ENCODE data around the gene MC1R. TPM values are rescaled to one million over a fixed set of nuclear protein-coding genes. Genes with fewer than 3 reads are reported as not detected.
"Not testable (repeated sequence)": the region's sequence is repeated elsewhere in the genome, so short reads cannot be mapped to it uniquely, and the experiment has no call there.

The MC1R gene
- polyA plus RNA-seq (ENCODE audit: insufficient read length in 4 of 4): 1 to 10 TPM; 2.1 to 8.5 (median 5.4) TPM

GRCh38 chr16:89918453-89919347 lies at the start of gene MC1R:
TSS of gene MC1R (plus strand) at chr16:89918862. CDS start at chr16:89919259, 397 bp downstream.
- no peak for DNase-seq (ENCODE audit: low read depth in 4 of 4, low spot score in 2 of 4)

DNA sequence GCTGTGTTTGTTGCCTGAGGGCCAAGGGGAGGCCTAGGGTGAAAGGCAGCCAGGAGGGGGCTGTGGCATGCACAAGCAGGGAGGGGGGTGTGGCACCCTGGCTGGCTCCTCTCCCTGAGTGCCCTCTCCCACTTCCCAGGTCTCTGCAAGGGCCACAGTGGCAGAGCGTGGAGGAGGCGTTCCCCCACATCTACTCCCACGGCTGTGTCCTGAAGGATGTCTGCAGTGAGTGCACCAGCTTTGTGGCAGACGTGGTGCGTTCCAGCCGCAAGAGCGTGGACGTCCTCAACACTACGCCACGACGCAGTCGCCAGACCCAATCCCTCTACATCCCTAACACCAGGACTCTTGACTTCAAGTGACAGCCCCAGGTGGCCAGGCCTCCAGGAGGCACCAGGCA lies 48.8 kb upstream of the MC1R start:
- no peak for DNase-seq (ENCODE audit: low read depth in 4 of 4, low spot score in 2 of 4)

- no peak for DNase-seq (ENCODE audit: low read depth in 4 of 4, low spot score in 2 of 4)
These were observed 48.2 kb upstream of the MC1R start for GRCh38 chr16:89870440-89870839.

- no peak for DNase-seq (ENCODE audit: low read depth in 4 of 4, low spot score in 2 of 4)
These were observed 46.8 kb upstream of the MC1R start for GRCh38 chr16:89871895-89872294.

DNA sequence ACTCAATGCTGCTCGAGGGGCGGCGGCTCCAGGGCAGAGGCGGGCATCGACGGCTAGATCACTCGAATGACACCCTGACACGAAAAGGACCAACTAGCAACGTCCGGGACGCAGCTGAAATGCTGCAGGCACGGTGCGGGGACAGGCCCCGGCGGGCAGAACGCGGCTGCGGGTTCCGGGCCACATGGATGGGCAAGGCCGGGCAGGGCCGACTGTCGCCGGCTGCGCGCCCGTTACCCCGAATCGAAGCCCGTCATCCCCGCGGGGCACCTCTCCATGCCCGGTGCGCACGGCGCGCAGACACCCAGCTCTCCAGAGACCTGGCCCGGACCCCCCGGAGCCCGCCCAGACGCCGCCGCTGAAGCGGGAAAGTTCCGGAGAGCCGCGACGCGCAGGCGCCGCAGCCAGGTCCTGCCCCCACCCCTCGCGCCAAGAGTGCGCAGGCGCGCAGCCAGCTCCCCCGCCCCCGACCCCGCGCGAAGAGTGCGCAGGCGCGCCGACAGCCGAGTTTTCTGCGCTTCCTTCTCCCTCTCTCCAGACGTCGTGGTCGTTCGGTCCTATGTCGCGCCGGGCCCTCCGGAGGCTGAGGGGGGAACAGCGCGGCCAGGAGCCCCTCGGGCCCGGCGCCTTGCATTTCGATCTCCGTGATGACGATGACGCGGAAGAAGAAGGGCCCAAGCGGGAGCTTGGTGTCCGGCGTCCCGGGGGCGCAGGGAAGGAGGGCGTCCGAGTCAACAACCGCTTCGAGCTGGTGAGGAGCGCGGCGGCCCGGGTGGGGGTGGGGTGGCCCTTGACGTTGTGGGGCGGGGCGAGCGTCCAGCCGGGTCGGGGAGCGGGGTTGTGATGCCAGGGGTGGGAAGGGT lies 45.3 kb upstream of the MC1R start, which contains the start of gene TCF25:
Gene TCF25 (plus strand): TSS at position 484 of the 863 bp plus-strand sequence. CDS start 76 bp downstream, at position 560.
- peak; percentile 66 to 81 (median 73) for DNase-seq (ENCODE audit: low read depth in 4 of 4, low spot score in 2 of 4)

GRCh38 chr16:89873972-89874689 lies 44.5 kb upstream of the MC1R start:
- DNase-seq (ENCODE audit: low read depth in 4 of 4, low spot score in 2 of 4): peak; percentile 71 to 86 (median 84)

- DNase-seq (ENCODE audit: low read depth in 4 of 4, low spot score in 2 of 4): not testable (repeated sequence)
These were observed 39.5 kb upstream of the MC1R start for GRCh38 chr16:89879123-89879522.

GRCh38 chr16:89880477-89881367 lies 37.9 kb upstream of the MC1R start:
- no peak for DNase-seq (ENCODE audit: low read depth in 4 of 4, low spot score in 2 of 4)

- no peak for DNase-seq (ENCODE audit: low read depth in 4 of 4, low spot score in 2 of 4)
These were observed 37.3 kb upstream of the MC1R start for GRCh38 chr16:89881368-89881730.

GRCh38 chr16:89883346-89884040 lies 35.2 kb upstream of the MC1R start:
- DNase-seq (ENCODE audit: low read depth in 4 of 4, low spot score in 2 of 4): no peak

- DNase-seq (ENCODE audit: low read depth in 4 of 4, low spot score in 2 of 4): no peak
These were observed 34.6 kb upstream of the MC1R start for GRCh38 chr16:89884041-89884421.

DNA sequence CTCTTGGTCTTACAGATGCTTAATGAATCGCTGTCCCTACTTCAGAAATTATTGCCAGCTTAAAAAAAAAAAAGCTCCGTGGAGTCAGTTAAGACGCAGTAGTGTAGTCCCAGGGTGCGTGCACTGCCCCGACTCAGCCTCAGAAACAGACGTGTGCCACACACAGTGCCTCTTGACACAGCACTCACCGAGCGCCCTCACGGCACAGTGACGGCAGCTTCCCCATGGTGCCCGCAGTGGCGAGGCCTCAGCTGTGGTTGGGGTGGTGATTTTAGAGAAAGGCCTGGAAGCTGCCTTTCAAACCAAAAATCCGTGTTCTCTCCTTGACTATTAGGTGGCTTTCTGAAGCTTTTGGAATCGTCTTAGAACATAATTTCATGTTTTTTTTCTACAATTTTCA lies 31.4 kb upstream of the MC1R start:
- DNase-seq (ENCODE audit: low read depth in 4 of 4, low spot score in 2 of 4): no peak

DNA sequence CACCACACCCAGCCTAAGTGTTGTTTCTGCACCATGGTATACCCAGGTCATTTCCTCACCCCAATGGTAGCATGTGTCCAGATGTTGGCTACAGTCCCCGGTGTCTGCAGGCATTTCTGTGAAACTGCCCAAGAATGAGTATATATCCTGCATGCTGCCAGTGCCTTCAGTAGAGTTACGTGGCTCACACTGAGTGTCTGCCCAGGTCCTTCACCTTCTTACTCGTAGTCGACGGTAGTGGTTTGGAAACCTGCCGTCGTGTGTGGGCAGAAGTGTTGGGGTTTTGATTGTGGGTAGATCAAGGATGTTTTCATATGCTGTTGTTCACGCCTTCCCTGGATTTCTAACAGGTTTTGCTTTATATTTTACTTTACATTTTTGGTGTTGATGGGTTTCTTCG lies 28.5 kb upstream of the MC1R start:
- no peak for DNase-seq (ENCODE audit: low read depth in 4 of 4, low spot score in 2 of 4)

DNA sequence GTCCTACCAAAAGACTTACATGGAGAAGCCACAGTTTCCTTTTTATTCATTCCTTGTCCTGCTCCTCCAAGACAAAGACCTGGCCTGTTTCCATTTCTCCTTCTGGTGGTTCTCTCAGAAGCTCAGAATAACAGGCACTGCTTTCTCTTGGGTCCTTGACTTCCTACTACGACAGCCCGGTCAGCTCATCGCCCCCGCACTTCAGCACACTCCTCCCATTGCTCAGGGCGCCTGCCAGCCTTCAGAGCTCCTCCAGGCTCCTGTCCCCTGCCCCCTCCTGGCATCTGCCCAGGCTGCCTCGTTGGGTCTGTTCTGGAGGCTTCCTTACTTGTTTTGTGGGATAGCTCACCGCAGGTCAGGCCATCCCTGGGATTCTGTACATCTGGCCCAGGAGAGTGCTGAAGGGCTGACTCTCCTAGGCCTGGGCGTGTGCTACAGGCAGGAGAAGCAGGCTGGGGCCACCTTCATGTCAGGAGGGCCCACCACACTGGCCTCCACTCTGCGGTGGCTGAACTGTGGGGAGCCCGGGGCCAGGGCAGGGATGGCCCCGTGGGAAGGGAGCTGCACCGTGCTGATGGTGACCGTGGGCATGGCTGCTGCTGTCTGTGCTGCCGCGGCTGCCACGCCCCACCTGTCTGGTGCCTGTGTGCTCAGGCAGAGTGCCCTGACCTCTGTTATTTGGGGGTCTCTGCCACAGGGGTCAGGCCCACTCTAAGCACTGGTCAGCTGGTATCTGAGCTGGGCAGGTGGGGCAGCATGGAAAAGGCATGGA lies 27.6 kb upstream of the MC1R start:
- no peak for DNase-seq (ENCODE audit: low read depth in 4 of 4, low spot score in 2 of 4)

- DNase-seq (ENCODE audit: low read depth in 4 of 4, low spot score in 2 of 4): no peak
These were observed 26.5 kb upstream of the MC1R start for GRCh38 chr16:89892055-89892630.

GRCh38 chr16:89892635-89893034 lies 26.0 kb upstream of the MC1R start:
- DNase-seq (ENCODE audit: low read depth in 4 of 4, low spot score in 2 of 4): no peak

DNA sequence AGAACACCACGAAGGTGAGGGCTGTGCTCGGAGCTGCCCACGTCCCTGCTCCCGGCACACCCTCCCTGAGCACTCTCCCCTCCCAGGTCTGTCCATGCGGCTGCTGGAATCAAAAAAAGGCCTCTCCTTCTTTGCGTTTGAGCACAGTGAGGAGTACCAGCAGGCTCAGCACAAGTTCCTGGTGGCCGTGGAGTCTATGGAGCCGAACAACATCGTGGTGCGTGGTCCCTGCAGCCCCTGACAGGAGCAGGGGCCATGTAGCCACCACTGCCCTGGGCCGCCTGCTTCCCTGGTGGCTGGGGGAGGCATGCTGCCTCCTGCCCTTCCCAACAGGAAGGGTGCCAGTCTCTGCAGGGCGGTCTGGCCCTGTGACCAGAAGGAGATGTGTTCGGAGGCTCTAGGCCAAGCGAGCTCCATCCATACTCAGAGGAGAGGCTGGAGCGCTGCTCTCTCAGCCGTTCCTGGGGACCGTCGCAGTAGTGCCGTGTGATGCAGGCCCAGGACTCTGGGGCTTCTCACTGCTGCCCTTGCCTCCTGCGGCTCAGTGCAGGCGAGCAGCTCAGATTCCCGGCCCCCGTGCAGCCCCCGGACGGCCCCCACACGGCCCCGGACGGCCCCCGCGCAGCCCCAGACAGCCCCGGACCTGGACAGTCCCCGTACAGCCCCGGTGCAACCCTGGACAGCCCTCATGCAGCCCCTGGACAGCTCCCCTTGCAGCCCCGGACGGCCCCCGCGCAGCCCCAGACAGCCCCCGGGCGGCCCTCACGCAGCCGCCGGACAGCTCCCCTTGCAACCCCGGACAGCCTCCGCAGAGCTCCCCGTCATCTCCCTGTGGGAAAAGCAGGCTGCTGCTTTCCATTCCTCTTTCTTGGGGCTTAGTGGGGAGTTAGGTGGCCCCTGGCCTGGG lies 24.8 kb upstream of the MC1R start:
- DNase-seq (ENCODE audit: low read depth in 4 of 4, low spot score in 2 of 4): no peak

Data from left renal cortex interstitium (tissue), 4 donors.